DLD1 (cell line): ENCODE results near the gene CHGA.

Experiments used
- in situ Hi-C: cut with HindIII; loops from 2 replicates; pipeline ENCODE4 v1.10.0; 2017; ENCODE audit warnings: low sequenced_read_pairs

Gene CHGA

DNA sequence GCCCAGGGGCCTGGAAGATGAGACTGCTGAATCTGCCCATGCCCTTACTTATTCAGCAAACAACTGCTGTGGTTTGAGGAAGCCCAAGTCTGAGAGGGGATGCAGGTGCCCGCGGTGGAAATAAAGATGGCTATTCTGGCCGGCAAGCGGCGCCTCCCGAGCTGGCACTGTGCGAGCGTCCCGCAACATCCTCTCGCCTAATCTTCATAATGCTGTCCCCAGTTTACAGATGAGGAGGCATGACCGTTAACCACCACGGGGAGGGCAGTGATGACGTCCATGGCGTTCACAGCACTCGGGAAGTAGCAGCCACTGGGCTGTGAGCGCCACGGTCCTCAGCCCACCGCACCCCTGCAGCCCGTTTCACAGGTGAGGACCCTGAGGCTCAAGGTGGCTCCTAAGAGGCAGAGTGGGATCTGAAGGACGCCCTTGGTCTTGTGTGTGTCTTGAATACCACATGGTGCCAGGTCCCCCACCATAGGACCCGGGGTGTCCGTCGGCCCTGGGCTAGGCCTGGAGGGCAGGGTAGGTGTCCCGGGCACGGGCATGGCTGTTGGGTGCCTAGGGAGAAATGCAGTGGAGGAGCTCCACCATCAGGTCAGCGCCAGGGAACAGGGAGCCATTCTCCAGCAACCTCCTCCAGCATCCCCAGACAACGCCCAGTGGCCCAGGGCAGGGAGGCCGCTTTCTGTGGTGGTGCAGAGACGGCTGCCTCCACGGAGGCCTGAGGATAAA is 20.2 kb downstream of the CHGA start:
- in situ Hi-C loops, result no loop called here

DNA sequence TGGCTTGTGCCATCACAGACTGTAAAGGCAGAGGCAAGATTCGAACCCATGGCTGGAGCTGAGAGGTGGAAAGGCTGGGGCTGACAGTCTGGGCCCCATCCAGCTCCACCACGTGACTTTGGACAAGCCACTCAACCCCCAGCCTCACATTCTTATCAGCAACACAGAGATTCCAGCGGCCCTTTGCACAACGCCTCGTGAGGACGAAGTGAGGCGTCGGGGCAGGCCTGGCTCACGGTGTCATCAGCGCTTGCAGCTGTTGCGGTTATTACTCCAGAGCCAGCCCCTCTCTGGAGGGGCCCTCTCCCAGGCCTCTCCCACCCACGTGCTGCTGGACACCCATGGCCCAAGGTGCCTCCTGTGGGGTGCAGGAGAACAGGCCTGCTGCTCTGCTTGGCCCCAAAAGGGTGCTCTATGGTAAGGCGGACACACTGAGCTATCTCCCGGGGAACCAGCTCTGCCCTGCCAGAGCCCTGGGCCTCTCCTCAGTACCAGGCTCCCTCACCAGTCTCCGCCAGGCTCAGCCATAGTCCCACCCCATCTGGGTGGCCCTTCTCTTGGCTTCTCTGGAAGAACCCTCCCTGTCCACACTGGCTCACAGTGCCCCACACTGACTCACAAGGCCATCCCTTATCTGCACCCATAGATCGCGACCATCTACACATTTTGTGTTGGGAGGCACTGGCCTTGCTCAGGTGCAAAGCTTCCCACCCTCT is 21.1 kb downstream of the CHGA start:
- in situ Hi-C loops, result no loop called here

- in situ Hi-C loops, result no loop called here
Measured at GRCh38 chr14:92944976-92945375, 22.0 kb downstream of the CHGA start.

GRCh38 chr14:92945544-92945943 is 22.6 kb downstream of the CHGA start:
- in situ Hi-C loops, result no loop called here

DNA sequence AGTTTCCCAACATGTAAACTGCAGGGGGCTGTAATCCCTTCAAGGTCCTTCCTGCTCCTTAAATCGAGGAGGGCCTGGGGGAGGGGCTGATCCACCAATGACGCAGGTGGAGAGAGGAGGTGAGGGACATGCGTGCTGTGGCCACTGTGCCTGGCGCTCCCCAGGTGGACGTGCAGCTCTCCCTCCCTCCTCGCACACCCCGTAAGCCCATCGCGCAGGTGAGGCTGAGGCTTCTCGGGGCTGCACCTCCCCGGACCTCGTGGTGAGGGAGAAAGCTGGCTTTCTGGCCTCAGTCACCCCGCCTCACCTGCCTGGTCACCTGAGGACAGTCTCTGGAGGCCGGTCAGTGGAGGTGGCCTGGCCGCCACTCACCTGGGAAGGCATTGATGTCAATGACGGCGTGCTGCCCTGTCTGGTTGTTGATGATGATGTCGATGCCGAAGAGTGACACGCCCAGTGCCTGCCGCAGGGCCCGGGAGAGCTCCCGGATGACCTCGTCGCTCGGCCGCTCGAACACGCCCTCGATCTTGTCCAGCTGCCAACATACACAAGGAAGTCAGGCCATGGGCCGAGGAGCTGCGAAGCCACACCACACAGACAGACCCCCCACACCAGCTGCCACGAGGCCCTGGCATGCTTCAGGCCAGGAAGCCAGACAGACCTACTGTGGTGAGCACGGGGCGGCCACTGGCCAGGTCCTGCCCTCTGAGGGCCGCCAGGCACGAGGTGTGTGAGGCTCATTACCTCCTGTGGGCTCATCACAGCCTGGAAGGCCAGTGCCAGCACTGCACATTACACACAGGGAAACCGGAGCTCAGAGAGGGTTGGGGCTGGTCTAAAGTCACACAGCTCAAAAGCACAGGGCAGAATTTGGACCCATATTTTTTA is 23.3 kb downstream of the CHGA start:
- in situ Hi-C loops, result no loop called here

GRCh38 chr14:92946847-92947545 is 24.0 kb downstream of the CHGA start:
- in situ Hi-C loops, result no loop called here

DNA sequence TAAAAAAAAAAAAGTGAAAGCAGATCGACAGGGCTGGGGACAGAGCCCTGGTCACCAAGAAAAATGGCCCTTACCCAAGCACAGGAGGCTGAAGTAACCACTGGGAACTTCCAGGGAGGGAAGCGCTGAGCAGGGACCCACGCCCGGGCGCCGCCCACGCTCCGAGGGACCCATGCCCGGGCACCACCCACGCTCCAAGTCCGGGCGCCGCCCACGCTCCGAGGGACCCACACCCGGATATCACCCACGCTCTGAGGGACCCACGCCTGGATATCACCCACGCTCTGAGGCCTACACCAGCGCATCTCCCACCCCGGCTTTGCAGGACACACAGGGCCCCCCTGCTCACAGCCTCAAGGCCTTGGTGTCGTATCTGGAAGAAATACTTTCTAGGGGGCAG is 25.7 kb downstream of the CHGA start:
- in situ Hi-C loops, result no loop called here

DNA sequence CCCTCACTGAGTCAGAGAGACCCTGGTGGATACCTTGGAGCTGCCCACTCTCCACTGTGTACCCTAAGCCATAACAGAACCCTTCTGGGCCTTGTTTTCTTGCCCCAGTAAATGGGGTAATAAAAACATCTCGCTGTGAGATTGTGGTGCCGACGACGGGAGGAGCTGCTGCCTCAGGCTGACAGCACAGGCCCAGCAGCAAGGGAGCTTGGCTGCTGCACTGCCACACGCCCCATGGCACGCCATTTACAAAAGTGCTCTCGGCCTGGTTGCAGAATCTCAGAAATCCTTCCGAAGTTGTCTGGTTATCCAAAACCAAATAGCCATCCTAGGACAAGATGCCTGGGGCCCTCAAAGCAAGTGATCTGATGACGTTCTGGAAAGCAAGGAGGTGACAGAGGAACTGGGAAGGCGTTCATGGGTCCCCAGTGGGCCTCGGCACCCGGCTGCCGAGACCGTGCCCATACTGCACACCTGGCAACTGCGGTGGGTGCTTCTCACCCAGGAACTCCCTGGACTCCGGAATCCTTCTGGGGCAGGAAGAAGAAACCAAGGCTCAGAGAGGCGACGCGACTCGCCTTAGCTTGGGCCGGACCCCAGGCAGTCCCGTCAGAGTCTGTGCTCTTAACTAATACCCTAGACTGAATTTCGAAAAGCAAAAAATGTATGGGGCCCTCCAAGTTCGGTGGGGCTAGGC is 26.7 kb downstream of the CHGA start:
- in situ Hi-C loops, result no loop called here

DNA sequence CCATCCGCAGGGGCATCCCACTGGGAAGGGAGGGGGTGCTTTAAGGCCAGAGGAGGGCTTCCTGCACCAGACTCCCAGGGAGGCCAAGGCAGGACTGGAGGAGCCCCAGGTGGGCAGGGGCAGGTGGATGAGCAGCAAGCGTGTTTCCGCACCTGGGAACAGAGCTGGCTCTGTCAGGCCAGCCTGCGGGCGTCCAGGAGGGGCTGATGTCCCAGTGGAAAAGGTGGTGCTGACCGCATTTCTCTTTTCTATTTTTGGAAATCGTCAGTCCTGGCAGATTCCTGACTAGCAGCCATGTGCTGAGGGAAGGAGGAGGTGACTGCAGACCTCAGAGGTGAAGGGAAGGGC is 27.2 kb downstream of the CHGA start:
- in situ Hi-C loops, result no loop called here

- in situ Hi-C loops, result no loop called here
Measured at GRCh38 chr14:92950773-92951172, 27.8 kb downstream of the CHGA start.

- in situ Hi-C loops, result no loop called here
Measured at GRCh38 chr14:92951261-92951660, 28.3 kb downstream of the CHGA start.

DNA sequence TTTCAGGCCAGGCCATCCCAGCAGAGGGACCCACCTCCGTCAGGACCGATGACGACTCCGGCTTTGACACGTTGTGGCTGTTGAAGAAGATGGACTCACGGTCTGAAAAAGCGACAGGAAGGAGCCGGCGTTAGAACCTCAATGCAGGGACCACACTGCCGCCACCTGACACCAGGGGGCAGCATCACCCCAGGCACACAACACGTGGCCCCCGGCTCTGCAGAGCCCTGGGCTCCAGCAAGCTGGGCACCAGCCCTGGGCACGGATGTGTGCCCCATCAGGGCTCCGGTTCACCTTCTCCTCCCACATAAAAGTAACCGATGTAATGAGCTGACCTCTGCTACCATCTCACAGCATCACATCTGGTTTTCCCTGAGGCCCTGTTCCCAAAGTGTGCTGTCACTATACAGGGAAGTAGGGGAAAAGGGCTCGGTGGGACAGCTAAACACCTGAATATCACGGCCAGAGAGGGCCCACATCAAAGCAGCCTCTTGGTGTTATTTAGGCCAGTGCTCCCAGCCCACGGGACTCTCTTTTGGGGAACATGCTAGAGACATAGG is 29.0 kb downstream of the CHGA start:
- in situ Hi-C loops, result no loop called here

- in situ Hi-C loops, result no loop called here
Measured at GRCh38 chr14:92952481-92953298, 29.7 kb downstream of the CHGA start.

DNA sequence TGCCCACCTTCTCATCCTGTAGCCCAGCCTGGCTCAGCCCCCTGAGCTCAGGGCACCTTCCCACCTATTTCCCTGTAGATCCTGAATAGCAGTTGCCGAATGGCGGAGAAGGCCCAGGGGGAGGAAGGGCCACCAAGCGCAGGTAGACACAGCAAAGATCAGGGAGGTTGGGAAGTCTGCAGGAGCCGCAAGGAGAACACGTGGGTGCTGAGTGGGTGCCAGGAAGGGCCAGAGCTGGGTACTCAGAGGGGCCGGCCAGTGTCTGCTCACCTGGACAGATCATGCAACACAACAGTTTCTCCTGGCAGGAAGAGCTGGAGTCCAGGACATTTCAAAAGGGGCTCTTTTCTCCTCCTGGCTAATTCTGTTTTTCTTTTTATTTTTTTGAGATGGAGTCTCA is 30.6 kb downstream of the CHGA start:
- in situ Hi-C loops, result no loop called here

GRCh38 chr14:92954933-92955332 is 32.0 kb downstream of the CHGA start:
- in situ Hi-C loops, result no loop called here

DNA sequence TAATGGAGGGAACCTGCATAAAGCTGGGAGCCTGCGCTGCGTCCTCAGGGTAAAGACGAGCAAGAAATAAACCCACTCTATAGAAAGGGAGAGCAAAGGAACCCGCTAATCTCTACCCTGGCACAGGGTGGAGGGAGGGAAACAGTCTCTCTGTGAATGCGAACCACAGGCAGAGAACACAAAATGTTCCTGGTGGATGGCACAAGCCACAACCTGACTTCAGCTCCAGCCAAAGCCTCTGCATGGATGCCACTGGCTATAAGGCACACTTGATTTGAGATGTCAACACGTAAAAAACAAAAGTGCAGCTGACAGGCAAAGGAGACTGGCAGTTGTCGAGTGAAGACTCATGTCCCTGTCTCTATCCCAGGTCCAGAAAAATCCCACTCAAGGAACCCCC is 32.4 kb downstream of the CHGA start:
- in situ Hi-C loops, result no loop called here

DNA sequence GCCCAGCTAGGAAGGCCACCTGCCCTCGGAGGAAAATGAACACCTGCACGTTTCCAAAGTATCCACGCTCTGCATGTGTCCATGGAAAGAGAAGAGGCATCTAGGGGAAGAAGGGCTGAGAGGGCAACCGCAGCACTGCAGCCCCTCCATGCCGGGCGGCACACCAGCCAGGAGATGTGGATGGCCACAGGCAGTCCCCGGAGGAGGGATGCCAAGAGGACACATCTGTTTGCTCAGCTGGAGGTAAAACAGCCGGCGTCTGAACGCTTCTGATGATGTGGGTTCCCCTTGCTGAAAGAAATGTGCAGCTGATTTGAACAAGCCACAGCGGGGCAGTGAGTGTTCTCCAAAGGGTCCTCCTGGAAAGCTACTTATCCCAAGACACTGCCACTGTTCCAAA is 34.0 kb downstream of the CHGA start:
- in situ Hi-C loops, result no loop called here

DNA sequence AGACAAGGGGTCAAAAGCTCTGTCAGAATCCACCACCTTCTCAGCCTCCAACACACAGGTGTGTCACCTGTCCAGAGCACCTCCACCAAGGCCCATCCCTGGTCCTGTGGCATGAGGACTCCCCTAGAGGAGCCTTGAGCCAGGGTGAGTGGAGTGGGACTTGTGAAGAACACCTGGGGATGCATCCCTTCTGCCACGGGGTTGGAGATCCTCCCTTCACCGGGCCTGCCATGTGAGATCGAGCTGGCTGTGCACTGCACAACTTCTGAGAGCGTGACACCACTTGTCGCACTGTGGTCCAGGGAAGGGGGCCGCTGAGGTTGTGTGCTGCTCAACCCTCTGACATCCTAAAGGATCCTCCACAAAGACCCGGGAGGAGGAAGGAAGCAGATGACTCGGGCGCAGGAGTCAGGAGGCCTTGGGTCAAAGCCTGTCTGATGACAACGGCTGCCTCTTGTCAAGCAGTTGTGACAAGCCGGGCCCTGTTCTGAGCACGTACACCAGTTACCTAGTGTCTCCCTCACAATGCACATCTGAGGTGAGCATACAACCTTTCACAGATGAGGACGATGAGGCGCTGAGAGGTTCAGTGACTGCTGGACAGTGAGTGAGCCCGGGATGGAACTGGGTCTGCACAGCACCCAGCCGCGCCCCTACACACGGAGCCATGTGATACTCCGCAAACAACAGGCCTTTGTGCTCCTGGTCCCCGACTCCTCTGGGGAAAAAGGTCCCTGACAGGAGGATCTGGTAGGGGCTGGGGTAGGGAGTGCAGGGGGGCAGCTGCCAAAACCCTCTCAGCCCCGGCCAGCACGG is 35.6 kb downstream of the CHGA start:
- in situ Hi-C loops, result no loop called here

DNA sequence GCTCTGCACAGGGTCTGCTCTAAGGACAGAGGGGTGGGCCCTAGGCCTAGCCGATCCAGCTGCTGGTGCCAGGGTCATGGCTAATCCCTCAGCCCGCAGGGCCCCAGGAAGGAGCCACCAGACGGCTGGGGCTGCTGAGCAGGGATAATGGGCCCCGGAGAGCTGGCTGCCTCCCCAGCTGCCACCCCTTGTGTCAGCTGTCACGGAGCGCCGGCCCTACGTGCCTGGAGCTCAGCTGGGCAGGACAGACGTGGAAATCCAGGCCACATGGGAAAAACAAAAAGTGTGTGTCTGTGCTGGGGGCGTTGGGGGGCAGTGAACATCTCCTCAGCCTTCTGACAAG is 36.2 kb downstream of the CHGA start:
- in situ Hi-C loops, result no loop called here
